Erythroblast (primary cell): ENCODE data around the gene COX4I2.
A peak's percentile ranks its signal among the peaks of the same experiment; 100 is the strongest.

Source experiments
- GATA1 ChIP-seq: IDR thresholded peaks from 2 replicates; pipeline ENCODE4 v1.6.1; 2011; ENCODE audit warnings: low read depth, mild to moderate bottlenecking, control low read depth, low read length, moderate library complexity
- POLR2A ChIP-seq: IDR thresholded peaks from 2 replicates; pipeline ENCODE4 v1.6.1; 2011; ENCODE audit warnings: mild to moderate bottlenecking, low read length

GRCh38 chr20:31606804-31607639, 30.7 kb upstream of the COX4I2 start:
- TF ChIP-seq POLR2A (peak; percentile 64), GATA1 (no peak)
